Skeletal muscle cell (primary cell): ENCODE data around the gene CCNI.
"Not testable (repeated sequence)": the region's sequence is repeated elsewhere in the genome, so short reads cannot be mapped to it uniquely, and the experiment has no call there.

Experiments used
- DNase-seq: peaks from one replicate; pipeline ENCODE4 v3.0.0-alpha.2; 2010; ENCODE audit warnings: low read depth
- H3K4me3 ChIP-seq: 2 replicates; pipeline ENCODE4 v1.5.1; 2011; ENCODE audit warnings: low read depth, mild to moderate bottlenecking, control low read depth, low read length, moderate library complexity

Gene CCNI, protein sequence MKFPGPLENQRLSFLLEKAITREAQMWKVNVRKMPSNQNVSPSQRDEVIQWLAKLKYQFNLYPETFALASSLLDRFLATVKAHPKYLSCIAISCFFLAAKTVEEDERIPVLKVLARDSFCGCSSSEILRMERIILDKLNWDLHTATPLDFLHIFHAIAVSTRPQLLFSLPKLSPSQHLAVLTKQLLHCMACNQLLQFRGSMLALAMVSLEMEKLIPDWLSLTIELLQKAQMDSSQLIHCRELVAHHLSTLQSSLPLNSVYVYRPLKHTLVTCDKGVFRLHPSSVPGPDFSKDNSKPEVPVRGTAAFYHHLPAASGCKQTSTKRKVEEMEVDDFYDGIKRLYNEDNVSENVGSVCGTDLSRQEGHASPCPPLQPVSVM

DNA sequence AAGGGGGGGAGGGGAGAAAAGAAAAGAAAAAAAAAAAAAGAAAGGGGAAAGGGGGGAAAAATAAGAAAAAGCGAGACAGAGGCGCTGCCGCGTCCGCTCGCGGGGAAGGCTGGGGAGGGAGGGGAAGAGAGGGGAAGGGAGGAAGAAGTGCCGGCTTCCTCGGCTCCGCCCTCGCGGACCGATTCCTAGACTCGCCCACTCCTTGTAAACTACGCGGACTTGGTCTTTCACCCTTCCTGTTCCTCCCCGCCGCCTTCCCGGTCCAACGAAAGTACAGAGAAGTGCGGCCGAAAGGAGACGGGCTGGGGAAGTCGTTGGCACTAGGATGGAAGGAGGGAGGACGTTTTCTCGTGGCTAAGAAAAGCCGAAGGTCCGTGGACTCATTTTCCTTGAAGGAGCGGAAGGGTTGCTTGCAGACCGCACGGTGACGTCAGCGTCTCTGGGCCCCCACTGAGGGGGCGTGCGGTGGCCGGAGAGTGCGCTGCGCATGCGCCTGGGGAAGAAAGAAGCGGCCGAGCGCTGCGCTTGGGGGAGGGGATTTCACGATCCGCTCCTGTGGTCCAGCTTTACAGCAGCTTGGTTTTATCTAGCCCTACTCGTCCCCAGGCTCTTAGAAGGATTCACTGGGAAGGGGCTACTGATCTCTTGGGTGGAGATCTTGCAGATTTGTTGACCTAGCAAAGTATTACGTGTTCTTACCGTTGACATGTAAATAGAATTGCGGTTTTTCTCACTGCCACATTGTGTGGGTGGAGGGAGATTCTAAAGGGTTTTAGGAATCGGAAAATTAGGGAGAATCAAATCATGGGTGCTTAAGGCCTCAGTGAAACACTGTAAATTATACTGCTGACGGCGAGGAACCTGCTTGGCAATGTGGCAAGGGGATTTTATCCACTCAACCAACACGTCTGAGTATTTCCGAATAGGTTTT is at the start of gene CCNI:
Gene CCNI, minus strand, starts transcription at position 121 of the 931 bp plus-strand sequence. CDS start 9,627 bp downstream, outside the sequence.
- DNase-seq = peak; percentile 94
- H3K4me3 ChIP-seq = peak within 1 kb of the TSS; percentile 80

DNA sequence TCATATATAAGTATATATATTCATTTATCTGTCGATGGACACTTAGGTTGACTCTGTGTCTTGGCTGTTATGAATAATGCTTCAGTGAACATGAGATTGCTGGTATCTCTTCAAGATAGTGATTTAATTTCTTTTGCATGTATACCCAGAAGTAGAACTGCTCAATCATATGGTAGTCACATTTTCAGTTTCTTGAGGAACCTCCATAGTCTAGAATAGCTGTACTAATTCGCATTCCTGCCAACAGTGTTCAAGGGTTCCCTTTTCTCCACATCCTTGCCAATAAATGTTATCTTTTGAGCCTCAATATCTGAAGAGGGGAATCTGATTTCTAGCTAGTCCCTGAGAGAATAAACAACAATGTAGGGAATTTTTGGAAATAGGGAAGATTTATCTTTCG is 48.8 kb upstream of the CCNI start:
- no peak overlapping the region for H3K4me3 ChIP-seq
- no peak for DNase-seq

DNA sequence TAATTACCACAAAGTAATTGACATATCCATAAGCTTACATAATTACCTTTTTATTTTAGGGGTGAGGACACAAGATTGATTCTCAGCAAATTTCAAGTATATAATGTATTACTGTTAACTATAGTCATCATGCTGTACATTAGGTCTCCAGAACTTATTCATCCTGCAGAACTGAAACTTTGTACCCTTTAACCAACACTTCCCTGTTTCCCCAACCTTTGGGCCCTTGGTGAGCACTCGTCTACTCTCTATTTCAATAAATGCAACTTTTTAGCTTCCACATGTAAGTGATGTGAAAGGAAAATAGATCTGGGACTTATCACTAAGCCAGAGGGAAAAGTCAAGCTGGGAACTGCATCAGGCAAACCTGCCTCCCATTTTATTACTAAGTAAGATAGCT is 47.6 kb upstream of the CCNI start:
- no peak overlapping the region for H3K4me3 ChIP-seq
- DNase-seq = no peak

DNA sequence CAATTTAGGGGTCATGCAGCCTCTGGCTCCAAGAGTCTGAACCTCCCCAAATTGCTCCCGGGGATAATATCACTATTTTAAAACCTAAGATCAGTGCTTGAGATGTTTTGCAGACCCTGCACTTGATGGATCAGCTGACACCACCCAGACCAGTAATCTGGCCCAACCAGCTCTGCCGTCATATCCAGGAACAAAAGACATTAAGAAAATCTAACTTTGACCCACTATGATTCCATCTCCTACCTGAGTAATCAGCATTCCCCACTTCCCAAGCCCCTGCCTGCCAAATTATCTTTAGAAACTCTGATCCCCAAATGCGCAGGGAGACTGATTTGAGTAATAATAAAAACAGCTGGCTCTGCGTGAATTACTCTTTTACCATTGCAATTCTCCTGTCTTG is 46.9 kb upstream of the CCNI start:
- no peak for DNase-seq
- no peak overlapping the region for H3K4me3 ChIP-seq

DNA sequence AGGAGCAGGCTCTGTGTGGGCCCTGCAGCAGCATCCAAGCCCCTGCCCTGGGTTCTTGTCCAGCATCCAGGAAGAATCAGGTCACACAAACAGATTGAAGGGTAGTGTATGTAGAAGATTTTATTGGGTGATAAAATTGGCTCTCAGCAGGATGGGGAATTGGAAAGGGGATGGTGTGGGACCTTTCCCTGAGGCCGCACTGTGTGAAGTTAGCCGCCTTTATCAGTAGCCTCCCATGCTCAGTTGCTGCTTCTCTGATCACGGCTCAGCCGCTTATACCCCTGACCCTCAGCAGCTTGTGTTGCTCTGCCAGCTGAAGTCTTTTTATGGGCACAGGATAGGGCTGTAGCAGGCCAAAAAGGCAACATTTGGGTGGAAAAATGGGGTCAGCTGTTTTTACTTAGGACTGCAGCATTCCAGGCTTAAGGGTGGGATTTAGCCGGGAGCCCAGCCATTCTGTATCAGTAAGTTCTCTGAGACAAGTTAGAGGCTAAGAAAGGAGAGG is 46.0 kb upstream of the CCNI start:
- no peak for DNase-seq
- H3K4me3 ChIP-seq = no peak overlapping the region

DNA sequence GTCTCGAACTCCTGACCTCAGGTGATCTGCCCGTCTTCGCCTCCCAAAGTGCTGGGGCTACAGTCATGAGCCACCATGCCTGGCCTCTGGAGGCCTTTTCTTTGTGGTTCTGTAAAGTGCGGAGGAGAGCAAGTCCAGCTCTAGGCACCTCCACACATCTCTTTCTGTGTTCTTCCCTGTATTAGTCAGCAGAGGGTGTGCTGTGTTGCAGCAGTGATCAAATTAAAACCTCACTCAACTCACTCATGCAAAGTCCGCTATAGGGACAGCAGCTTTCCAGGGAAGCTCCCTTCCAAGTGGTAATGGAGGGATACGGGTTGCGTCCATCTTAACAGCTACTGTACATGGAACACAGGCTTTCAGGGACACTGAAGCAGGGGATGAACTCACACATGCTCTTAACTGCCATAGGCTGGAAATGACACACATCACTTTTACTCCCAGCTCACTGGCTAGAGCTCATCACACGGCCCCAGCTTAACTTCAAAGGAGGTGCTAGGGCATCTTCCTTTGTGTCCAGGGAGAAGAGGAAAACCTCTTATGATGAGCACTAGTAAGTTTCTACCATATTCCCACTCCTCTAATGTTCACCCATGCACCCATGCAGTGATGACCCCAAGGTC is 45.2 kb upstream of the CCNI start:
- no peak for DNase-seq
- no peak overlapping the region for H3K4me3 ChIP-seq

DNA sequence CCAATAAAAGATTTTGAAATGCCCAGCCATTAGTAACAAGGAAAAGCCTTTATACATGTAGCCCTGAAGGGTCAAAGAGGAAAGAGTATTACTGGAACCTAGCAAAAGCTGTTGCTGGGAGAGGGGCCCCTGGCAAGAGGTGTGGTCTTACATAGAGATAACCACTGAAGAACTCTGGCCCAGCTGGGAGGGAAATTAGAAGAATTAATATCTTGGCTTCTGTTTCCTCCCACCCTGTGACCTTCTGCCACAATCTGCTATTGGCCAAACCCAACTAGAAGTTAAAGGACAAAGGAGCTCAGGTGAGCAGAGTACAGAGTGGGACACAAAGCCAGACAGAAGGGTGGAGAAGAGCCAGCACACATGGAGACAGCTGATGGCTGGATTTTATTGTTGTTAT is 41.9 kb upstream of the CCNI start:
- DNase-seq = no peak
- no peak overlapping the region for H3K4me3 ChIP-seq

DNA sequence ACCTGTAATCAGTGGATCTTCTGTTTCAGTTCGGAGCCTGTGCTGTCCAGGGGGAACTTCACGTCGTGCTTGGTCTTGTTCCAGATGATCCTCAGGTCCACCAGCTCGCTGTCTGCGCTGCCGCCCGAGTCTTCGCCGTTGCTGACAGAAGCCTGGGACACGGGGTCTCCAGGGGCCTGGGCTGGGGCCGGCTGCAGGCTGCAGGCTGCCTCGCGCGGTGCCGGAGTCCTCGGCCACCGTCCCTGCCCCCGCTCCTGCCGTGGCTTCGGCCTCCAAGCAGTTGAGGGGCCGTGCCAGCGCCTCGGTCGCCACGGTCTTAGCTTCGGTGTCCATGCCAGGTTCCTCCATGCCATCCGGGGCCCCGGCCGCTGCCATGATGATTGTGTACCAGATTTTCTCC is 37.3 kb upstream of the CCNI start:
- DNase-seq = no peak
- H3K4me3 ChIP-seq = no peak overlapping the region

DNA sequence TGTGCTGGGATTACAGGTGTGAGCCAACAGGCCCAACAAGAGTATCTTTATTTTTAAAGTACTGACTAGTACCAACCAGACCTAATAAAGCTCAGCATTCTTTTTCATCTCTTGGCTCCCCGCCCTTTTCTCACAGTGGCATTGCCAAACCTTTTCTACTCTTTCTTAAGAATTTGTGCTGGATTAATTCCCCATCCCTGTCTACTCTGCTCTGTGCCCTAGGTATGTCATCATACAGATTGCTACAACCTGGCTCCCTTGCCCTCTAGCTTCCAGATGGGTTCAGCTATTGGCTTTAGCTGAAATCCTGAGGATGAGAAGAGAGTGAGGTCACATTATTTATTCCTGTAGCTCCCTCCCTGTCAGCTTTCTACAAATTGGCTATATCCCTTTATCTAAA is 34.9 kb upstream of the CCNI start:
- H3K4me3 ChIP-seq = no peak overlapping the region
- no peak for DNase-seq

DNA sequence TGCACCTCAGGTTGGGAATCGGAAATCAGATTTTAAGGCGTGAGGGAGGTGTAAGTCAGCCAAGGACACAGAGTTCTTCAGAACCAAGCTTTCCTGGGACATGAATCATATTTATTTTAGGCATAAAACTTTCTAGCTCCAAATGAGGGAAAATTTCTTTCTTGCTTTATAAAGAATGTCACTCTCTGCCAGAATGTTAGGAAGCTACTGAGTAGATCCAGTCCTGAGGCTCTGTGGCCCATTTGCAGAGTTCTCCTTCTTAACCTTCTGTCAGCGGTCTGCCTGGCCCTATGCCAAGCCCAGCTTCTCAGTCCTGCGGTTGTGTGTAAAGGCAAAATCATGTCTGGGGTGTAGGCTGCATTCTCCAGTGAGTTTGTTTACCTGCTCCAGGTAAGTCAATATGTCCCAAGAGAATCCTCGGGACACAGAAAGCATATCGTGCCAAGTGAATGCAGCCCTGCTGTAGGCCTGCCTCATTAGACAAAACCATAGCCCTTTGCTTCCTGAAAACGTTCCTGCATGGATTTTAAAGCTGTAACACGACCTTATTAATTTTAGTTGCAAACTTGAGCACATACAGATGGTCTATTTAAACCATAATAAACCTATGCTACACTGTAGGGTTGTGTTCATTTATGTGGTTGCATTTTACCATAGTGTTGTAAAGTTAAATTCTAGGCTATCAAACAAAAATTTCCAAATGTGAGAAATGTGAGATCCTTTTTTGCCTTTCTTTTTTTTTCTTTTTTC is 29.2 kb upstream of the CCNI start:
- DNase-seq = peak; percentile 23
- no peak overlapping the region for H3K4me3 ChIP-seq

DNA sequence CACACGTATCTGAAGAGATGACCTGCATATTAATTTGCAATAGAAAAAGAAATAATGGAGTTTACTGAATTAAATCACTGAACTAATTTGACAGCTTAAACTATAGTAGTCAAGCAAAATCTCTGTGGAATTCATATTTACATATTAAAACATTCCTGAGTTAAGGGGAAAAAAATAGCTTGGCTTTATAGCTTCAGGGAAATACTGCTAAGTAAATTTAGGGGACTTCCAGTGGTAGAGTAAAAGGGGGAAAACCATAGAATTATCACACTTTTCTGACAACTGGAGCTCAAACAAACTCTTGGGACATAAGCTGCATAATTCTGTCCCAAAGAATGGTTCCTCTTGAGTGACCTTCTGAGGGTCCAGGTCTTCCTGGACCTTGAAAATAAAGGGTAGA is 28.6 kb upstream of the CCNI start:
- DNase-seq = no peak
- no peak overlapping the region for H3K4me3 ChIP-seq

DNA sequence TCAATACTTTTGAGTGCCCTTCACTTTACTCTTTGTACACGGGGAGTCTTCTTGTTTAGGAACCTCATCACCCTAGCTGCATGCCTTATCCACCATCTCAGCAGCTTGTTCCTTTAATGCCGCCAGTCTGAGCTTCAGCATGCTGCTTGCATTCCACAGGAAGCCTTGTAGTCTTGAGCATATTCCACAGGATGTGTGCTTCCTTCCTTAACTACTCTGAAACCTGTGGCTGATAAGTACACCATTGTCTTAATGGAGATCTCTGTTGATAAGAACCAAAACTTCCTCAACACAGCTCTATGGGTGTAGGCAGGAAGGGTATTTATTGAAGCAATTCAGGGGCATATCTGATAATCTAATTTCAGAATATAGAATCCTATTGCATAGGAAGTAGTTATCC is 24.4 kb upstream of the CCNI start:
- no peak for DNase-seq
- no peak overlapping the region for H3K4me3 ChIP-seq

DNA sequence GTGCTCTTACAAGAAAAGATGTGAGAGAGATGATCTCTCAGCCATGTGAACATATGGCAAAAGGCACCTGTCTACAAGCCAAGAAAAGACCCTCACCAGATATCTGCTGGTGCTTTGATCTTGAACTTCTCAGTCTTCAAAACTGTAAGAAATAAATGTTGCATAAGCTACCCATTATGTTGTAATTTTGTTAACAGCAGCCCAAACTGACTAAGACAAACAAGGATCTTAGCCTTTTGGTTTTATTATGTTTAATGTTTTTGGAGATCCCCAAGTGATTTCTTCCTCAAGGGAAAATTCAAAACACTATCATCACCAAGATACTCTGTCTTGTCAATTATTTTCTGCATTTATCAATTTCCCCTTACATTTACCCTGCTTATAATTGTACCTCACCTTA is 21.8 kb upstream of the CCNI start:
- DNase-seq = no peak
- no peak overlapping the region for H3K4me3 ChIP-seq

DNA sequence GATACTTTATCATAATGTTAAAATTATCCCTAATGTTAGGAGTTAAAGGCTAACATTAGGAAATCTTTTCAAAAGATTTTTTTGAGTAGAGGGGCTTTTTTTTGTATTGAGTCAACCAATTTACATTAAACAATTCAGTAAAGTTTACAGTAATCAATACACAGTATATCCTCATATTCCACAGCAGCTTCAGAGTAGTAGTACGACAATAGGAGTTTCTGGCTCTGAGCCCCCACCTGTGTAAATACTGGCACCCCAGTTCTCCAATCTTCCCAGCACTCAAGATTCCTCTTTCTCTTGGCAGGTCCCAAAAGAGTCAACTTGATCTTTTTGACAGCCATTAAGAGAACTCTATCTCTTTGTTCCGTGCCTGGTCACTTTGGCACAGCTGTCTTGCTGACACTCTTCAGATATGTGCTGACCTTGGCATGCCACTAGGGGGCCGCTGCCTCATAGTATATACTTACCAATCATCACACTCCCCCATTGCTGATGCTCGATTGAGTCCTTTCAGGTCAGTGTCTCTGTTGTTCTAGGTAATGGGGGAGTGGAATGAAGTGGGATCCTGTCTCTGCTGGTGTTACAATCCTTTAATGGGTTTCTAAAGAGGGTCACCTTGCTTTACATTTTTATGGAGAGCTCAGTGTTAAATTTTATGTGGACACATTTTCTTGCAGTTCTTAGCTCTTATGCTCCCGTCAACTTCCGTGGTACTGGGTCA is 19.5 kb upstream of the CCNI start:
- H3K4me3 ChIP-seq = no peak overlapping the region
- no peak for DNase-seq

DNA sequence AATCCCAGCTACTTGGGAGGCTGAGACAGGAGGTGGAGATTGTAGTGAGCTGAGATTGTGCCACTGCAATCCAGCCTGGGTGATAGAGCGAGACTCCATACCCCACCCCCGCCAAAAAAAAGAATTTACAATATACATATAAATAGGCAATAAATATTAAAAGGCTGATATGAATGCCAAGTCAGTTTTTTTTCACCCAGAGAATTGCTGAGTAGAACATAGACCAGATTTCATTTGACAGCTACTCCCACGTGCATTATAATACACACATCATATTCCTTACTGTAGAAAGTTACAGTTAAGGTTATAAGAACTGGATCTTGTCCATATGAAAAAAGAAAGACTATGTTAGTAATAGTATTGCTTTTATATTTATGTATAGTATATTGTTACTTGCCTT is 18.7 kb upstream of the CCNI start:
- DNase-seq = no peak
- H3K4me3 ChIP-seq = no peak overlapping the region

DNA sequence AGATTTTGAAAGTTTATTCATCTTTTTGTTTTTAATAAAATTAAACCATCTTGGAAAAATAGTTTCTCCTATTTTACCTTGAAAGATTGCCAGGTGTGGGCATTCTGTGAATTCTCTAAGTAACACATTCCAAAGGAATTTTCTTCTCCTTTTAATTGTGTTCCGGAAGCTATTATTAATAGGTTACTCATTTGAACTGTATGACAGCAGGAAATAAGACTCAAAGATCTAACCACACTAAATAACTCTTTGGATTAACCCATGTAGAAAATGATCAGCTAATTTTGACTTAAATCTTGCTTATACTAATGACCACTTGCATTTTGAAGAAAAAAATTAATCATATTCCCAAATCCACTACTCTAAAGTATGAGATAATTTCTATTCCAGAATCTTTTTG is 17.6 kb upstream of the CCNI start:
- H3K4me3 ChIP-seq = no peak overlapping the region
- DNase-seq = no peak

DNA sequence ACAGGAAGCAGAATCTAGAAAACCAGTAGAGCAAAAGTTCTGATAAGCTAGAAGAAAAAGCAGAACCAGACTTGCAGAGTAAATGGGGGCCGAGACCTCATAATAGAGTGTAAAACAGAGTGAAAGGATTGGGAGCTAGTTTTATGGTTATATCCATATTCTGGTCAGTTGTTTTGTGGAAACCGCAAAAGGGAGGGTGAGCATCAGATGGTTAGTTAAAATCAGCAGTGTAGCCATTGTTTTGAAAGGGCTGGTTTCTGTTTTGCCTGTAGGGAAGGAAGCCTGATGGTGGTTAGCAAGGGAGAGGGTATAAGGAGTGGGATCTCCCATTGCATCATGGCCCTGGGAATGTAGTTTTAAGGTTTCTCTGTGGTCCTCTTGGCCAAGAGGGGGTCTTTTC is 17.2 kb upstream of the CCNI start:
- DNase-seq = no peak

DNA sequence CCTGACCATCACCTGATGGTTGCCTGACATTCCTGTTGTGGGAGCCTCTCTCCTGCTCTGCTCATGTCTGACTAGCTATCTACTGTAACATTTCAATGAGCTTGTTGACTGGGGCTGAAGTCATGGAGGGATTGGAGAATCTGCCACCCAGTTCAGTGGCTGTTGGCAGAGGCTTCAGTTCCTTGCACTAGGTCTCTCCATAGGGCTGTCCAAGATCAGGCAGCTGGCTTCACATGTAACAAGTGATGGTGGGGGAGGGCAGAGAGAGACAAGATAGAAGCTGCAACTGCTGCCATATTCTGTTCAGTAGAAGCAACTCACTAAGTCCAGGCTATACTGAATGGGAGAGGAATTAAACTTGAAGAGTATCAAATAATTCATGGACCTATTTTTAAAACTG is 14.1 kb upstream of the CCNI start:
- DNase-seq = no peak
- no peak overlapping the region for H3K4me3 ChIP-seq

More for the DNA sequence above, 17.2 kb upstream of the CCNI start:
- H3K4me3 ChIP-seq = no peak overlapping the region

DNA sequence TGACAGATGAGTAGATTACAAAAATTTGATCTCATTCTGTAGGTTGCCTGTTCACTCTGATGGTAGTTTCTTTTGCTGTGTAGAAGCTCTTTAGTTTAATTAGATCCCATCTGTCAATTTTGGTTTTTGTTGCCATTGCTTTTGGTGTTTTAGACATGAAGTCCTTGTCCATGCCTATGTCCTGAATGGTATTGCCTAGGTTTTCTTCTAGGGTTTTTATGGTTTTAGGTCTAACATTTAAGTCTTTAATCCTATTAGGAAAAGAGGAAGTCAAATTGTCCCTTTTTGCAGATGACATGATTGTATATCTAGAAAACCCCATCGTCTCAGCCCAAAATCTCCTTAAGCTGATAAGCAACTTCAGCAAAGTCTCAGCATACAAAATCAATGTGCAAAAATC is 11.2 kb upstream of the CCNI start:
- not testable (repeated sequence) for H3K4me3 ChIP-seq, DNase-seq
